NCI-H1092 (cell line): ENCODE measurements around the gene VDR.

ENCODE experiments used
- DNase-seq: peaks from one replicate; lab custom pipeline; 2025; lab: John Stamatoyannopoulos, UW

The VDR gene

GRCh38 chr12:47930634-47931033 lies 25.8 kb upstream of the VDR start:
- no peak for DNase-seq

- DNase-seq = no peak
Observed at GRCh38 chr12:47927346-47927745, 22.6 kb upstream of the VDR start.

- no peak for DNase-seq
Observed at GRCh38 chr12:47921907-47922306, 17.1 kb upstream of the VDR start.

- DNase-seq = no peak
Observed at GRCh38 chr12:47920913-47921312, 16.1 kb upstream of the VDR start.

GRCh38 chr12:47913081-47913480 lies 8.3 kb upstream of the VDR start:
- DNase-seq = no peak

GRCh38 chr12:47912556-47912955 lies 7.8 kb upstream of the VDR start:
- no peak for DNase-seq

GRCh38 chr12:47910981-47911380 lies 6.2 kb upstream of the VDR start:
- DNase-seq = no peak

GRCh38 chr12:47910486-47910885 lies 5.7 kb upstream of the VDR start:
- DNase-seq = no peak

- no peak for DNase-seq
Observed at GRCh38 chr12:47909839-47910465, 5.2 kb upstream of the VDR start.

- DNase-seq = no peak
Observed at GRCh38 chr12:47908738-47909137, 3.9 kb upstream of the VDR start.

- no peak for DNase-seq
Observed at GRCh38 chr12:47907851-47908454, 3.2 kb upstream of the VDR start.

- no peak for DNase-seq
Observed at GRCh38 chr12:47903927-47904712, 674 bp downstream of the VDR start.

- DNase-seq = no peak
Observed at GRCh38 chr12:47903151-47903611, 1.6 kb downstream of the VDR start.

GRCh38 chr12:47902131-47902639 lies 2.6 kb downstream of the VDR start:
- DNase-seq = no peak

GRCh38 chr12:47901718-47902093 lies 3.1 kb downstream of the VDR start:
- DNase-seq = no peak

GRCh38 chr12:47901063-47901717 lies 3.6 kb downstream of the VDR start:
- DNase-seq = no peak

GRCh38 chr12:47900131-47901062 lies 4.4 kb downstream of the VDR start:
- DNase-seq = no peak

- no peak for DNase-seq
Observed at GRCh38 chr12:47899466-47899865, 5.3 kb downstream of the VDR start.

GRCh38 chr12:47896633-47897032 lies 8.2 kb downstream of the VDR start:
- DNase-seq = no peak

GRCh38 chr12:47896022-47896421 lies 8.8 kb downstream of the VDR start:
- DNase-seq = no peak

GRCh38 chr12:47894652-47895051 lies 10.1 kb downstream of the VDR start:
- no peak for DNase-seq
